Transverse colon (tissue), 4 donors: ENCODE data around the gene PHYKPL.
"Not testable (repeated sequence)": the region's sequence is repeated elsewhere in the genome, so short reads cannot be mapped to it uniquely, and the experiment has no call there.

ENCODE experiments used
- CTCF ChIP-seq, 5 experiments: fragments of 200-600 bp in 3 of 5; fragments of 450-650 bp in 2 of 5; sonication (generic) in 3 of 5; IDR thresholded peaks; 1 replicate in 2 of 5; 2 replicates in 3 of 5; pipeline ENCODE4 v1.5.1; 2016 to 2017; ENCODE audit warnings: antibody characterized with exemption in 5 of 5, inconsistent platforms in 3 of 5, mild to moderate bottlenecking in 2 of 5, moderate library complexity in 1 of 5
- POLR2A ChIP-seq: fragments of 450-650 bp; IDR thresholded peaks from one replicate; pipeline ENCODE4 v1.6.1; 2016; ENCODE audit warnings: antibody characterized with exemption, mild to moderate bottlenecking, moderate library complexity
- POLR2AphosphoS5 ChIP-seq, 3 donors: sonication (generic); formaldehyde crosslinking; IDR thresholded peaks; one replicate each; pipeline ENCODE4 v1.6.1; 2016; ENCODE audit warnings: antibody characterized with exemption in 3 of 3

GRCh38 chr5:178198151-178198550 is 34.5 kb downstream of the PHYKPL start:
- not testable (repeated sequence) for TF ChIP-seq CTCF (IDR thresholded peaks at IDR 0.05); POLR2AphosphoS5 (IDR thresholded peaks at IDR 0.05); POLR2A
